Cardiac fibroblast (primary cell): ENCODE data around the gene DOCK11.

Experiments used
- DNase-seq, 2 donors: peaks; one replicate each; pipeline versions ENCODE4 v3.0.0 to v3.0.0-alpha.2; 2010; ENCODE audit warnings: low read depth in 2 of 2
- H3K4me3 ChIP-seq, 2 donors: replicated peaks in 1 of 2; 1 replicate in 1 of 2; 2 replicates in 1 of 2; pipeline ENCODE4 v1.5.1; 2011; ENCODE audit warnings: low read depth in 2 of 2, low read length in 2 of 2, mild to moderate bottlenecking in 2 of 2, moderate library complexity in 1 of 2
- CTCF ChIP-seq: IDR thresholded peaks from one replicate; pipeline ENCODE4 v1.5.1; 2011; ENCODE audit warnings: low read depth, mild to moderate bottlenecking, low read length, inconsistent platforms

The DOCK11 gene

GRCh38 chrX:118594697-118595420 is 99.2 kb downstream of the DOCK11 start:
- TF ChIP-seq CTCF: no peak
- peak; percentile 1 to 23 for DNase-seq
- no peak overlapping the region for H3K4me3 ChIP-seq

- DNase-seq: no peak
- no peak overlapping the region for H3K4me3 ChIP-seq
- TF ChIP-seq CTCF: no peak
These were observed 100.0 kb downstream of the DOCK11 start for GRCh38 chrX:118595501-118596042.

GRCh38 chrX:118596390-118596789 is 100.8 kb downstream of the DOCK11 start:
- DNase-seq: no peak
- no peak overlapping the region for H3K4me3 ChIP-seq
- no peak for TF ChIP-seq CTCF

GRCh38 chrX:118603981-118604380 is 108.4 kb downstream of the DOCK11 start:
- H3K4me3 ChIP-seq: no peak overlapping the region
- peak; percentile 71 for TF ChIP-seq CTCF
- DNase-seq: peak; percentile 67 to 75

- H3K4me3 ChIP-seq: no peak overlapping the region
- no peak for DNase-seq
- TF ChIP-seq CTCF: no peak
These were observed 116.7 kb downstream of the DOCK11 start for GRCh38 chrX:118612290-118612689.

GRCh38 chrX:118614150-118614549 is 118.5 kb downstream of the DOCK11 start:
- TF ChIP-seq CTCF: no peak

More at GRCh38 chrX:118614150-118614549, 118.5 kb downstream of the DOCK11 start:
- no peak for DNase-seq
- H3K4me3 ChIP-seq: no peak overlapping the region
